ENCODE results near the gene IRAK2. TPM values are rescaled to one million over a fixed set of nuclear protein-coding genes. Genes with fewer than 3 reads are reported as not detected.
A peak's percentile ranks its signal among the peaks of the same experiment; 100 is the strongest.

Gene IRAK2
- polyA plus RNA-seq, 3 donors: 0.78 to 2.0 (median 1.5) TPM

- Histone ChIP-seq H3K27ac (ENCODE audit: low read depth in 1 of 2, low read length in 2 of 2) (peak within 1 kb of the TSS; percentile 77 to 90), H2AFZ (ENCODE audit: insufficient read depth, low read depth, low read length, poor library complexity, severe bottlenecking) (peak within 1 kb of the TSS; percentile 33), H3K4me1 (ENCODE audit: control insufficient read depth in 1 of 2, insufficient read depth in 2 of 2, low read length in 2 of 2) (peaks cover 34 to 42% of the 10 kb centered on the region in 2 donors), H3K9me3 (replicated peaks in 1 of 2; ENCODE audit: control insufficient read depth in 1 of 2, insufficient read depth in 1 of 2, low read length in 2 of 2) (no peaks in the 10 kb centered on the region), H3K4me2 (replicated peaks; ENCODE audit: extremely low read depth, low read length, poor library complexity, severe bottlenecking) (peak within 1 kb of the TSS; percentile 66), H3K9ac (ENCODE audit: insufficient read depth, low read length, poor library complexity, severe bottlenecking) (peak within 1 kb of the TSS; percentile 61), H3K27me3 (ENCODE audit: control insufficient read depth in 2 of 2, insufficient read depth in 2 of 2, low read length in 2 of 2) (no peaks in the 10 kb centered on the region), H3K4me3 (replicated peaks in 1 of 3; ENCODE audit: low read depth in 2 of 3, low read length in 3 of 3) (peak within 1 kb of the TSS; percentile 17 to 64 (median 28)), H4K20me1 (ENCODE audit: insufficient read depth, low read length) (no peaks in the 10 kb centered on the region), H3K36me3 (replicated peaks in 1 of 2; ENCODE audit: control insufficient read depth in 1 of 2, insufficient read depth in 2 of 2, low read length in 2 of 2) (peaks cover 19 to 36% of the 10 kb centered on the region in 2 donors), H3K79me2 (ENCODE audit: insufficient read depth, low read length) (peaks cover 11% of the 10 kb centered on the region)
- H3K36me3 Mint-ChIP-seq: peaks cover 34 to 45% of the 10 kb centered on the region in 2 donors
- no peaks in the 10 kb centered on the region for H3K27me3 Mint-ChIP-seq (ENCODE audit: low read depth in 3 of 3)
- WGBS (ENCODE audit: insufficient coverage): 2% methylated on average over 8 of the region's 12 CpGs
- intact Hi-C loops (cut with micrococcal nuclease): no loop called here
- peak; percentile 88 to 97 (median 89) for DNase-seq
- H3K4me1 Mint-ChIP-seq: peaks cover 44% of the 10 kb centered on the region
- H3K4me3 Mint-ChIP-seq: peak within 1 kb of the TSS; percentile 66 to 83
- no peaks in the 10 kb centered on the region for H3K9me3 Mint-ChIP-seq
- peak within 1 kb of the TSS; percentile 93 to 98 (median 95) for H3K27ac Mint-ChIP-seq
- TF ChIP-seq CTCF (IDR thresholded peaks at IDR 0.05): no peak
Measured at GRCh38 chr3:10292505-10293419, 128.0 kb downstream of the IRAK2 start, which contains the start of gene GHRL. Gene GHRL, minus strand, starts transcription at chr3:10292947. Its CDS starts 2,767 bp downstream, at chr3:10290180.

Small RNAs within 50 kb of the gene (small RNA-seq; reads per million reads assigned to genes)
- not detected for gene RF02126 (ENCODE audit: insufficient read length, low read depth)

Other genes with a start within 250 kb of the IRAK2 start
- gene IL17RC, start 247.8 kb upstream of the IRAK2 start, polyA plus RNA-seq: 10 to 100 TPM in 1 of 3 donors, 1 to 10 TPM in 2; 8.3 to 17.9 (median 9.3) TPM
- gene CRELD1, start 231.1 kb upstream of the IRAK2 start, polyA plus RNA-seq: 10 to 100 TPM; 16.1 to 23.4 (median 19.2) TPM
- gene PRRT3, start 212.5 kb upstream of the IRAK2 start, polyA plus RNA-seq: under 1 TPM; 0.11 to 0.57 (median 0.31) TPM
- gene EMC3, start 178.1 kb upstream of the IRAK2 start, polyA plus RNA-seq: 100 to 1,000 TPM in 2 of 3 donors, 10 to 100 TPM in 1; 99.9 to 111 (median 105) TPM
- gene FANCD2, start 138.5 kb upstream of the IRAK2 start, polyA plus RNA-seq: 10 to 100 TPM in 1 of 3 donors, 1 to 10 TPM in 2; 1.3 to 11.6 (median 2.4) TPM
- gene FANCD2OS, start 56.7 kb upstream of the IRAK2 start, polyA plus RNA-seq: not detected
- 100 to 1,000 TPM; 144 to 318 (median 295) TPM for gene BRK1, start 49.2 kb upstream of the IRAK2 start, polyA plus RNA-seq
- gene VHL, start 23.1 kb upstream of the IRAK2 start, polyA plus RNA-seq: 10 to 100 TPM in 2 of 3 donors, 1 to 10 TPM in 1; 9.6 to 15.8 (median 15.3) TPM
- 10 to 100 TPM in 1 of 3 donors, 1 to 10 TPM in 2; 6.0 to 27.1 (median 6.0) TPM for gene TATDN2, start 83.5 kb downstream of the IRAK2 start, polyA plus RNA-seq
- 1 to 10 TPM; 2.3 to 9.9 (median 7.0) TPM for gene GHRL, start 128.0 kb downstream of the IRAK2 start, polyA plus RNA-seq
- 100 to 1,000 TPM in 2 of 3 donors, 10 to 100 TPM in 1; 84.9 to 188 (median 186) TPM for gene SEC13, start 156.2 kb downstream of the IRAK2 start, polyA plus RNA-seq

All from CD14-positive monocyte (primary cell).